ENCODE measurements around the gene PCYT2. TPM values are rescaled to one million over a fixed set of nuclear protein-coding genes. Genes with fewer than 3 reads are reported as not detected.

The PCYT2 gene
- total RNA-seq, 2 donors from 2014 or later, result 66.8 to 70.9 TPM

DNA sequence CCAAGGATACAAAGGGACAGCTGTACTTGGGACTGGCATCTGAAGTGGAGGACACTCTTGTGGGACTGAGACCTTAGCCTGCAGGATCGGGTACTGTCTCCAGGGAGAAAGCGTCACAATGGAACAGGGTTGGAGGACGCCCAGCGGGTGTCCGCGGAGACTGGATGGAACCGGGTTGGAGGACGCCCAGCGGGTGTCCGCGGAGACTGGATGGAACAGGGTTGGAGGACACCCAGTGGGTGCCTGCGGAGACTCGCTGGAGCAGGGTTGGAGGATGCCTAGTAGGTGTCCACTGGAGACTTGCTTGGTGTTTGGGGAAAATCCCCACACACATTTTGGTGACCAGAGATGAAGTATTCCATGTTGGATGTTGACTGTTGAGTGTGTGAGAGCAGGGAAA is 36.0 kb upstream of the PCYT2 start, which contains the start of gene MYADML2:
Gene MYADML2 (minus strand): TSS at position 45 of the 400 bp plus-strand sequence. CDS start 5,492 bp downstream, outside the sequence.
- H3K27ac ChIP-seq (ENCODE audit: low read depth, low read length), result no peak within 1 kb of the TSS
- Mint-ChIP-seq H3K27ac (no peak within 1 kb of the TSS), H3K4me1 (no peaks in the 10 kb centered on the region), H3K27me3 (ENCODE audit: insufficient read depth) (peaks cover 21% of the 10 kb centered on the region), H3K4me3 (no peak within 1 kb of the TSS), H3K9me3 (no peaks in the 10 kb centered on the region), H3K36me3 (ENCODE audit: low read depth) (no peaks in the 10 kb centered on the region)
- TF ChIP-seq, protein P1, sequence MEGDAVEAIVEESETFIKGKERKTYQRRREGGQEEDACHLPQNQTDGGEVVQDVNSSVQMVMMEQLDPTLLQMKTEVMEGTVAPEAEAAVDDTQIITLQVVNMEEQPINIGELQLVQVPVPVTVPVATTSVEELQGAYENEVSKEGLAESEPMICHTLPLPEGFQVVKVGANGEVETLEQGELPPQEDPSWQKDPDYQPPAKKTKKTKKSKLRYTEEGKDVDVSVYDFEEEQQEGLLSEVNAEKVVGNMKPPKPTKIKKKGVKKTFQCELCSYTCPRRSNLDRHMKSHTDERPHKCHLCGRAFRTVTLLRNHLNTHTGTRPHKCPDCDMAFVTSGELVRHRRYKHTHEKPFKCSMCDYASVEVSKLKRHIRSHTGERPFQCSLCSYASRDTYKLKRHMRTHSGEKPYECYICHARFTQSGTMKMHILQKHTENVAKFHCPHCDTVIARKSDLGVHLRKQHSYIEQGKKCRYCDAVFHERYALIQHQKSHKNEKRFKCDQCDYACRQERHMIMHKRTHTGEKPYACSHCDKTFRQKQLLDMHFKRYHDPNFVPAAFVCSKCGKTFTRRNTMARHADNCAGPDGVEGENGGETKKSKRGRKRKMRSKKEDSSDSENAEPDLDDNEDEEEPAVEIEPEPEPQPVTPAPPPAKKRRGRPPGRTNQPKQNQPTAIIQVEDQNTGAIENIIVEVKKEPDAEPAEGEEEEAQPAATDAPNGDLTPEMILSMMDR (conservative IDR thresholded peaks at IDR 0.05), result no peak
- no peak within 1 kb of the TSS for H3K9ac ChIP-seq (ENCODE audit: extremely low read depth, low read length, poor library complexity, severe bottlenecking)
- H3K4me3 ChIP-seq (ENCODE audit: low read length), result no peak within 1 kb of the TSS
- no peak for DNase-seq
- no peaks in the 10 kb centered on the region for H3K9me3 ChIP-seq (ENCODE audit: control insufficient read depth, low read length)
- 90 to 95% methylated on average over 8 to 13 of the region's 13 CpGs for WGBS, 2 experiments (ENCODE audit: insufficient coverage in 1 of 2, insufficient read length in 1 of 2)
- H3K36me3 ChIP-seq (ENCODE audit: control insufficient read depth, insufficient read depth, low read length), result no peaks in the 10 kb centered on the region
- H3K4me1 ChIP-seq (ENCODE audit: control insufficient read depth, insufficient read depth, low read length), result no peaks in the 10 kb centered on the region
- H3K27me3 ChIP-seq (ENCODE audit: control insufficient read depth, insufficient read depth, low read length, poor library complexity, severe bottlenecking), result no peaks in the 10 kb centered on the region

GRCh38 chr17:81944858-81945257 is 33.7 kb upstream of the PCYT2 start:
- TF ChIP-seq, protein P1 (conservative IDR thresholded peaks at IDR 0.05), result no peak
- Histone ChIP-seq H3K36me3 (ENCODE audit: control insufficient read depth, insufficient read depth, low read length) (no peaks in the 10 kb centered on the region), H3K27me3 (ENCODE audit: control insufficient read depth, insufficient read depth, low read length, poor library complexity, severe bottlenecking) (no peaks in the 10 kb centered on the region), H3K4me1 (ENCODE audit: control insufficient read depth, insufficient read depth, low read length) (no peaks in the 10 kb centered on the region), H3K27ac (ENCODE audit: low read depth, low read length) (no peak overlapping the region), H3K9me3 (ENCODE audit: control insufficient read depth, low read length) (no peaks in the 10 kb centered on the region), H3K9ac (ENCODE audit: extremely low read depth, low read length, poor library complexity, severe bottlenecking) (no peak overlapping the region), H3K4me3 (ENCODE audit: low read length) (no peak overlapping the region)
- no peaks in the 10 kb centered on the region for H3K9me3 Mint-ChIP-seq
- H3K4me1 Mint-ChIP-seq, result no peaks in the 10 kb centered on the region
- 85 to 94% methylated on average over 8 to 9 of the region's 9 CpGs for WGBS, 2 experiments (ENCODE audit: insufficient coverage in 1 of 2, insufficient read length in 1 of 2)
- no peak for DNase-seq
- H3K27me3 Mint-ChIP-seq (ENCODE audit: insufficient read depth), result peaks cover 22% of the 10 kb centered on the region
- H3K36me3 Mint-ChIP-seq (ENCODE audit: low read depth), result no peaks in the 10 kb centered on the region
- no peak overlapping the region for H3K4me3 Mint-ChIP-seq
- H3K27ac Mint-ChIP-seq, result no peak overlapping the region

DNA sequence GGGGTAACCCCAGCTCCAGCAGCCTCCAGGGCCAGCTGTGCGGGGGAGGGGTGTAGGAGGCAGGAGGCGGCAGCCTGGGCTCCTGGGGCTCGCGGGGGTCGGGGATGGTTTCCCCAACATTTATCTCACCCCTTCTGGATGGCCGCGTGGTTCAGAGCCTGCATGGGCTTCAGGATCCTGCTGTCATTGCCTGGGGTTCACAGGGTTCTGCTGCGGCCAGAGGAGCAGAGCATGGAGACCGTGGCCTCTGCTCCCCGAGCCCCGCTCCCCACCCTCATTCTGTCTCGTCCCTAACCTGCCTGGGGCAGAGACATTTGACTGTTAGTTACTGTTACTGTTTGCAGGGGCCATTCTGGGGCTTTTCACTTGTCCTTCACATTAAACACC is 31.0 kb upstream of the PCYT2 start:
- 51 to 74% methylated on average over 5 to 11 of the region's 12 CpGs for WGBS, 2 experiments (ENCODE audit: insufficient coverage in 1 of 2, insufficient read length in 1 of 2)

More for the DNA sequence above, 31.0 kb upstream of the PCYT2 start:
- no peak overlapping the region for H3K27ac ChIP-seq (ENCODE audit: low read depth, low read length)
- no peak overlapping the region for H3K4me3 ChIP-seq (ENCODE audit: low read length)
- H3K27ac Mint-ChIP-seq, result no peak overlapping the region
- peaks cover 29% of the 10 kb centered on the region for H3K27me3 Mint-ChIP-seq (ENCODE audit: insufficient read depth)
- no peaks in the 10 kb centered on the region for H3K9me3 ChIP-seq (ENCODE audit: control insufficient read depth, low read length)
- H3K4me1 Mint-ChIP-seq, result no peaks in the 10 kb centered on the region
- no peaks in the 10 kb centered on the region for H3K27me3 ChIP-seq (ENCODE audit: control insufficient read depth, insufficient read depth, low read length, poor library complexity, severe bottlenecking)
- H3K4me3 Mint-ChIP-seq, result no peak overlapping the region
- H3K4me1 ChIP-seq (ENCODE audit: control insufficient read depth, insufficient read depth, low read length), result no peaks in the 10 kb centered on the region
- DNase-seq, result no peak
- TF ChIP-seq, protein P1 (conservative IDR thresholded peaks at IDR 0.05), result no peak
- no peaks in the 10 kb centered on the region for H3K9me3 Mint-ChIP-seq
- no peaks in the 10 kb centered on the region for H3K36me3 Mint-ChIP-seq (ENCODE audit: low read depth)
- no peak overlapping the region for H3K9ac ChIP-seq (ENCODE audit: extremely low read depth, low read length, poor library complexity, severe bottlenecking)
- H3K36me3 ChIP-seq (ENCODE audit: control insufficient read depth, insufficient read depth, low read length), result no peaks in the 10 kb centered on the region
